Liver (tissue), 3 donors: ENCODE results near the gene PDE2A.

Source experiments
- CTCF ChIP-seq: fragments of 150-350 bp; IDR thresholded peaks from 2 replicates; pipeline ENCODE4 v1.5.1; 2017; ENCODE audit warnings: improper control_type of control experiment, low read depth, low read length; ENCODE audit not compliant: missing input control
- EGR1 ChIP-seq, 2 donors: IDR thresholded peaks; 2 replicates each; pipeline ENCODE4 v1.6.1; 2016 to 2018; ENCODE audit warnings: antibody characterized with exemption in 2 of 2, low read depth in 2 of 2
- RAD21 ChIP-seq, 2 donors: IDR thresholded peaks; 2 replicates each; pipeline ENCODE4 v1.6.1; 2016; ENCODE audit warnings: antibody characterized with exemption in 2 of 2, mild to moderate bottlenecking in 2 of 2
- REST ChIP-seq: IDR thresholded peaks from 2 replicates; pipeline ENCODE4 v1.6.1; 2016; ENCODE audit warnings: antibody characterized with exemption, mild to moderate bottlenecking
- SP1 ChIP-seq: IDR thresholded peaks from 2 replicates; pipeline ENCODE4 v1.6.1; 2018; ENCODE audit warnings: antibody characterized with exemption, mild to moderate bottlenecking
- TAF1 ChIP-seq: conservative IDR thresholded peaks from 2 replicates; pipeline ENCODE4 v1.6.1; 2016; ENCODE audit warnings: antibody characterized with exemption, mild to moderate bottlenecking
- YY1 ChIP-seq: IDR thresholded peaks from 2 replicates; pipeline ENCODE4 v1.6.1; 2016; ENCODE audit warnings: antibody characterized with exemption, mild to moderate bottlenecking
- TF ChIP-seq, protein P1 (sequence below): IDR thresholded peaks from 2 replicates; pipeline ENCODE4 v1.6.1; 2016; ENCODE audit warnings: antibody characterized with exemption
- donor health status: healthy.
- donor health status: healthy.

- TF ChIP-seq RAD21 (IDR thresholded peaks at IDR 0.05) = no peak
- no peak for TF ChIP-seq CTCF
- no peak for TF ChIP-seq EGR1 (IDR thresholded peaks at IDR 0.05; ENCODE audit: low read depth in 2 of 2)
- no peak for TF ChIP-seq TAF1
- TF ChIP-seq, protein P1, sequence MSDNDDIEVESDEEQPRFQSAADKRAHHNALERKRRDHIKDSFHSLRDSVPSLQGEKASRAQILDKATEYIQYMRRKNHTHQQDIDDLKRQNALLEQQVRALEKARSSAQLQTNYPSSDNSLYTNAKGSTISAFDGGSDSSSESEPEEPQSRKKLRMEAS = no peak
- no peak for TF ChIP-seq REST
- TF ChIP-seq YY1 = no peak
- TF ChIP-seq SP1 = no peak
Observed at GRCh38 chr11:72690166-72690565, 15.9 kb upstream of the PDE2A start.
